ENCODE data around the gene PCIF1.

DNA sequence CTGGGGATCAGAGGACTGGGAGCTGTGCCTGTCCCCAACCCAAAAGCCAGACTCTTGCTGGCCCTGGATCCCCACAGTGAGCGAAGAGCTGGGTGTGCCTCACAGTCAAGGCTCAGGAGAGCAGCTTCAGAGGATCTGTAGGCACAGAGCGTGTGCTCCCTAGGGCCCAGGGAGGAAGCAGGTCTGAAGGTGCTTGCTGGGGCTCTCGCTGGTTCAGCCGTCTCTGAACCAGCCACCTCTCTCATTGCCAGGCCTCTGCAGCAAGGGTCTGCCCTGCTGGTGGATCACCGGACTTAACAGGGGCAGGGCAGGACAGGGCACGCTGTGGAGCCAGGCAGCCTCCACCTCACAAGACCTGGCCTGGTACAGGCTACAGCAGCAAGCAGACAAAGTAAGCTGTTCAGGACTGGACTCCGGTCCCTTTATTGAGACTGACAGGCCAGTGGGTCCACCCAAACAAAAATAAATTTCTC lies 13.8 kb downstream of the PCIF1 start:
- TF ChIP-seq, protein P1, sequence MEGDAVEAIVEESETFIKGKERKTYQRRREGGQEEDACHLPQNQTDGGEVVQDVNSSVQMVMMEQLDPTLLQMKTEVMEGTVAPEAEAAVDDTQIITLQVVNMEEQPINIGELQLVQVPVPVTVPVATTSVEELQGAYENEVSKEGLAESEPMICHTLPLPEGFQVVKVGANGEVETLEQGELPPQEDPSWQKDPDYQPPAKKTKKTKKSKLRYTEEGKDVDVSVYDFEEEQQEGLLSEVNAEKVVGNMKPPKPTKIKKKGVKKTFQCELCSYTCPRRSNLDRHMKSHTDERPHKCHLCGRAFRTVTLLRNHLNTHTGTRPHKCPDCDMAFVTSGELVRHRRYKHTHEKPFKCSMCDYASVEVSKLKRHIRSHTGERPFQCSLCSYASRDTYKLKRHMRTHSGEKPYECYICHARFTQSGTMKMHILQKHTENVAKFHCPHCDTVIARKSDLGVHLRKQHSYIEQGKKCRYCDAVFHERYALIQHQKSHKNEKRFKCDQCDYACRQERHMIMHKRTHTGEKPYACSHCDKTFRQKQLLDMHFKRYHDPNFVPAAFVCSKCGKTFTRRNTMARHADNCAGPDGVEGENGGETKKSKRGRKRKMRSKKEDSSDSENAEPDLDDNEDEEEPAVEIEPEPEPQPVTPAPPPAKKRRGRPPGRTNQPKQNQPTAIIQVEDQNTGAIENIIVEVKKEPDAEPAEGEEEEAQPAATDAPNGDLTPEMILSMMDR (IDR thresholded peaks at IDR 0.05): no peak
- TF ChIP-seq POLR2A (IDR thresholded peaks at IDR 0.05) (no peak), EP300 (IDR thresholded peaks at IDR 0.05) (no peak)

Measured in tibial nerve (tissue), 4 donors.